Fibroblast of the aortic adventitia (primary cell): ENCODE measurements around the gene ADAM11. TPM values are rescaled to one million over a fixed set of nuclear protein-coding genes. Genes with fewer than 3 reads are reported as not detected.

Experiments used
- DNase-seq: peaks from one replicate; pipeline ENCODE4 v3.0.0-alpha.2; 2010; ENCODE audit warnings: low read depth
- H3K4me3 ChIP-seq: 2 replicates; pipeline ENCODE4 v1.5.1; 2011; ENCODE audit warnings: low read depth, mild to moderate bottlenecking, control low read depth, low read length, moderate library complexity
- CTCF ChIP-seq: IDR thresholded peaks from 2 replicates; pipeline ENCODE4 v1.5.1; 2011; ENCODE audit warnings: mild to moderate bottlenecking, low read length, control low read depth, inconsistent platforms; ENCODE audit not compliant: insufficient read depth
- total RNA-seq: library from RNA; depleted of rRNA; stranded (reverse); fragments of >200 nt; gene quantifications from 2 replicates; pipeline ENCODE4 v1.2.3, GENCODE V29; 2012; ENCODE audit warnings: low replicate concordance

The ADAM11 gene
- total RNA-seq, 1 donor, result 0.36 TPM

DNA sequence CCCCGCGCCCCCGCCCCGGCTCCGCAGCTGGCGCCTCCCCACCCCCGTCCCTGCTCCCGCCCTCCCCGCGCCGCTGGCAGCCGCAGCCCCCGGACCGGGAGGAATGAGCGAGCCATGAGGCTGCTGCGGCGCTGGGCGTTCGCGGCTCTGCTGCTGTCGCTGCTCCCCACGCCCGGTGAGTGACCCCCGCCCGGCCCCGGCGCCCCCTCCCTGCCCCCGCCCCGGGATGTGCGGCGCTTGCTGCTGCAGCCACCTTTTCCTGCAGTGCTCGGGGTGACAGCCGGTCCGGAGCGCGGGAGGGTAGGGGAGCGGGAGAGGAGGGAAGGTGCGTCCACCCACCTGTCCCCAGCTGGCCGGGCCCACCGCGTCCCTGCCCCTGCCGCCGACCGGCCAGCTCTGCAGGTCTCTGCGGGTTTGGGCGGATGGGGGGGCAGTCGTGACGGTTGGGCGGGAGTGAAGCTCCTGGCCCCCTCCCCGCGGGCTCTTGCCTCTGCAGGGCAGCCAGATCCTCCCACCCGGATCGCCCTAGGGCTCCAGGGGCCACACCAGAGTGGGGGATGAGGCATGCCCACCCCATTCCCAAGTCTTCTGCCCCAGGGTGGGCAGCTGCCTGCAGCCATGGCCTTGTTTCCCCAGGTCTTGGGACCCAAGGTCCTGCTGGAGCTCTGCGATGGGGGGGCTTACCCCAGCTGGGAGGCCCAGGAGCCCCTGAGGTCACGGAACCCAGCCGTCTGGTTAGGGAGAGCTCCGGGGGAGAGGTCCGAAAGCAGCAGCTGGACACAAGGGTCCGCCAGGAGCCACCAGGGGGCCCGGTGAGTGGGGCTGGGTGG, 513 bp downstream of the ADAM11 start:
- H3K4me3 ChIP-seq, result peak overlapping the region; percentile 54
- TF ChIP-seq CTCF, result peak; percentile 14
- no peak for DNase-seq

DNA sequence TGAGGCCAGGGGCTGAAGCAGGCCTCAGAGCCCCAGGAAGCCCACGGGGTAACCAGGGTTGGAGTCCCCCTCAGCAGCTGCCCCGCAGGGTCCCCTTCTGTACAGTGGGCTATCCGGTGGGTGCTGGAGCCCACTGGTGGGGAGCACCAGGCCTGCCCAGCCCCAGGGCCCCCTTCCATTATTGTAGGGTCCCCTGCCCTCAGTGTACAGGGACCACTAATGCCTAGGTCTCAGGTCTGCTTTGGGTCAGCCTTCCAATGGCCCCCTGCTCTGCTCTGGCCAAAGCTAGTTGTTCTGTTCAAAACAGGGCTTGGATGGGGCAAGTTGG, 1.1 kb downstream of the ADAM11 start:
- no peak for TF ChIP-seq CTCF
- no peak for DNase-seq

GRCh38 chr17:44760474-44761308, 1.9 kb downstream of the ADAM11 start:
- no peak overlapping the region for H3K4me3 ChIP-seq
- DNase-seq, result no peak
- TF ChIP-seq CTCF, result no peak

More for the DNA sequence above, 1.1 kb downstream of the ADAM11 start:
- H3K4me3 ChIP-seq, result no peak overlapping the region

- no peak for DNase-seq
- no peak overlapping the region for H3K4me3 ChIP-seq
- TF ChIP-seq CTCF, result no peak
Observed at GRCh38 chr17:44761932-44762810, 3.4 kb downstream of the ADAM11 start.

- no peak for DNase-seq
- H3K4me3 ChIP-seq, result no peak overlapping the region
- no peak for TF ChIP-seq CTCF
Observed at GRCh38 chr17:44763170-44763569, 4.4 kb downstream of the ADAM11 start.

GRCh38 chr17:44765965-44766364, 7.2 kb downstream of the ADAM11 start:
- DNase-seq, result no peak
- no peak overlapping the region for H3K4me3 ChIP-seq
- no peak for TF ChIP-seq CTCF
